ENCODE results near the gene NOL12. TPM values are rescaled to one million over a fixed set of nuclear protein-coding genes. Genes with fewer than 3 reads are reported as not detected.

NOL12 gene
- total RNA-seq, 3 donors from 2014 or later (not counting 1 experiment from before 2014, with no cell fraction given), result 28.0 to 45.1 (median 39.0) TPM

GRCh38 chr22:37734402-37734700 lies 48.2 kb downstream of the NOL12 start:
- intact Hi-C loops (cut with micrococcal nuclease), result no loop called here
- no peaks in the 10 kb centered on the region for H3K4me1 Mint-ChIP-seq
- DNase-seq (no peak), ATAC-seq (no peak)
- peaks cover 0 to 5% of the 10 kb centered on the region in 2 donors for H3K27me3 Mint-ChIP-seq (ENCODE audit: low read depth in 2 of 2)
- Histone ChIP-seq H3K27ac (ENCODE audit: low read length) (no peak overlapping the region), H3K36me3 (ENCODE audit: control insufficient read depth, insufficient read depth, low read length) (no peaks in the 10 kb centered on the region), H3K9me3 (ENCODE audit: control insufficient read depth, insufficient read depth, low read length) (no peaks in the 10 kb centered on the region), H3K4me1 (ENCODE audit: control insufficient read depth, insufficient read depth, low read length) (peaks cover 7% of the 10 kb centered on the region), H3K27me3 (ENCODE audit: control insufficient read depth, insufficient read depth, low read length) (no peaks in the 10 kb centered on the region), H3K4me3 (ENCODE audit: low read length) (no peak overlapping the region)
- H3K9me3 Mint-ChIP-seq, result no peaks in the 10 kb centered on the region
- H3K36me3 Mint-ChIP-seq, result no peaks in the 10 kb centered on the region
- no peak overlapping the region for H3K27ac Mint-ChIP-seq
- no peak for TF ChIP-seq CTCF (IDR thresholded peaks at IDR 0.05)
- no peak overlapping the region for H3K4me3 Mint-ChIP-seq
- WGBS (ENCODE audit: insufficient coverage), result 92% methylated on average over 6 of the region's 6 CpGs

- Mint-ChIP-seq H3K9me3 (no peaks in the 10 kb centered on the region), H3K4me3 (no peak overlapping the region), H3K36me3 (no peaks in the 10 kb centered on the region), H3K27ac (no peak overlapping the region), H3K4me1 (no peaks in the 10 kb centered on the region), H3K27me3 (ENCODE audit: low read depth in 2 of 2) (peaks cover 0 to 8% of the 10 kb centered on the region in 2 donors)
- no peaks in the 10 kb centered on the region for H3K9me3 ChIP-seq (ENCODE audit: control insufficient read depth, insufficient read depth, low read length)
- H3K36me3 ChIP-seq (ENCODE audit: control insufficient read depth, insufficient read depth, low read length), result no peaks in the 10 kb centered on the region
- DNase-seq, result no peak
- intact Hi-C loops (cut with micrococcal nuclease), result no loop called here
- ATAC-seq, result no peak
- H3K27me3 ChIP-seq (ENCODE audit: control insufficient read depth, insufficient read depth, low read length), result no peaks in the 10 kb centered on the region
- TF ChIP-seq CTCF (IDR thresholded peaks at IDR 0.05), result no peak
- no peak overlapping the region for H3K27ac ChIP-seq (ENCODE audit: low read length)
- no peak overlapping the region for H3K4me3 ChIP-seq (ENCODE audit: low read length)
- H3K4me1 ChIP-seq (ENCODE audit: control insufficient read depth, insufficient read depth, low read length), result peaks cover 9% of the 10 kb centered on the region
- 93% methylated on average over 16 of the region's 16 CpGs for WGBS (ENCODE audit: insufficient coverage)
Measured at GRCh38 chr22:37734964-37735451, 48.9 kb downstream of the NOL12 start.

- intact Hi-C loops (cut with micrococcal nuclease), result no loop called here
- H3K4me1 Mint-ChIP-seq, result no peaks in the 10 kb centered on the region
- H3K36me3 ChIP-seq (ENCODE audit: control insufficient read depth, insufficient read depth, low read length), result no peaks in the 10 kb centered on the region
- H3K27ac ChIP-seq (ENCODE audit: low read length), result no peak overlapping the region
- H3K36me3 Mint-ChIP-seq, result no peaks in the 10 kb centered on the region
- H3K9me3 ChIP-seq (ENCODE audit: control insufficient read depth, insufficient read depth, low read length), result no peaks in the 10 kb centered on the region
- H3K4me1 ChIP-seq (ENCODE audit: control insufficient read depth, insufficient read depth, low read length), result peaks cover 24% of the 10 kb centered on the region
- ATAC-seq, result no peak
- no peak overlapping the region for H3K27ac Mint-ChIP-seq
- TF ChIP-seq CTCF (IDR thresholded peaks at IDR 0.05), result no peak
- no peak overlapping the region for H3K4me3 ChIP-seq (ENCODE audit: low read length)
- H3K27me3 ChIP-seq (ENCODE audit: control insufficient read depth, insufficient read depth, low read length), result no peaks in the 10 kb centered on the region
- no peak overlapping the region for H3K4me3 Mint-ChIP-seq
- WGBS (ENCODE audit: insufficient coverage), result 86% methylated on average over 12 of the region's 12 CpGs
- DNase-seq, result no peak
- peaks cover 0 to 8% of the 10 kb centered on the region in 2 donors for H3K27me3 Mint-ChIP-seq (ENCODE audit: low read depth in 2 of 2)
- no peaks in the 10 kb centered on the region for H3K9me3 Mint-ChIP-seq
Measured at GRCh38 chr22:37739035-37739434, 52.9 kb downstream of the NOL12 start.

GRCh38 chr22:37739611-37740049 lies 53.5 kb downstream of the NOL12 start:
- no peak overlapping the region for H3K4me3 ChIP-seq (ENCODE audit: low read length)
- H3K4me3 Mint-ChIP-seq, result no peak overlapping the region
- intact Hi-C loops (cut with micrococcal nuclease), result no loop called here
- peaks cover 24% of the 10 kb centered on the region for H3K4me1 ChIP-seq (ENCODE audit: control insufficient read depth, insufficient read depth, low read length)
- no peaks in the 10 kb centered on the region for H3K36me3 ChIP-seq (ENCODE audit: control insufficient read depth, insufficient read depth, low read length)
- H3K27ac ChIP-seq (ENCODE audit: low read length), result no peak overlapping the region
- H3K9me3 Mint-ChIP-seq, result no peaks in the 10 kb centered on the region
- ATAC-seq (peak in 1 of 3 donors; percentile 72), DNase-seq (no peak)
- H3K9me3 ChIP-seq (ENCODE audit: control insufficient read depth, insufficient read depth, low read length), result no peaks in the 10 kb centered on the region
- H3K27ac Mint-ChIP-seq, result no peak overlapping the region
- H3K27me3 ChIP-seq (ENCODE audit: control insufficient read depth, insufficient read depth, low read length), result no peaks in the 10 kb centered on the region
- 66% methylated on average over 17 of the region's 17 CpGs for WGBS (ENCODE audit: insufficient coverage)
- H3K36me3 Mint-ChIP-seq, result no peaks in the 10 kb centered on the region
- peaks cover 0 to 8% of the 10 kb centered on the region in 2 donors for H3K27me3 Mint-ChIP-seq (ENCODE audit: low read depth in 2 of 2)
- H3K4me1 Mint-ChIP-seq, result no peaks in the 10 kb centered on the region
- no peak for TF ChIP-seq CTCF (IDR thresholded peaks at IDR 0.05)
